Cardiac muscle cell (in vitro differentiated cells and primary cell): ENCODE results near the gene GLDC. TPM values are rescaled to one million over a fixed set of nuclear protein-coding genes. Genes with fewer than 3 reads are reported as not detected.

Experiments
- DNase-seq, 2 donors: peaks; one replicate each; pipeline versions ENCODE4 v3.0.0 to v3.0.0-alpha.2; 2010 to 2017; ENCODE audit warnings: low read depth in 1 of 2, low spot score in 1 of 2
- H3K27ac ChIP-seq: fragments of 200-600 bp; sonication (generic); 2 replicates; pipeline ENCODE4 v1.5.1; 2016
- H3K27me3 ChIP-seq: fragments of 200-600 bp; sonication (generic); 2 replicates; pipeline ENCODE4 v1.6.0; 2016; ENCODE audit warnings: control low read depth
- H3K36me3 ChIP-seq: fragments of 200-600 bp; sonication (generic); 2 replicates; pipeline ENCODE4 v1.5.1; 2016; ENCODE audit warnings: control low read depth
- H3K4me1 ChIP-seq: fragments of 200-600 bp; sonication (generic); 2 replicates; pipeline ENCODE4 v1.8.1; 2017; ENCODE audit warnings: low read depth, mild to moderate bottlenecking, mixed run types
- H3K4me3 ChIP-seq: fragments of 200-600 bp; sonication (generic); 2 replicates; pipeline ENCODE4 v1.5.1; 2016; ENCODE audit warnings: mild to moderate bottlenecking
- H3K9me3 ChIP-seq: fragments of 200-600 bp; sonication (generic); 2 replicates; pipeline ENCODE4 v1.5.1; 2017; ENCODE audit warnings: low read depth, mild to moderate bottlenecking, control low read depth
- polyA plus RNA-seq: library from polyadenylated mRNA; unstranded; fragments of >200 nt; fragmentation: Nextera tagmentation; extraction: Ambion mirVana; gene quantifications from 2 replicates; pipeline ENCODE4 v1.2.1, GENCODE V29; 2016
- total RNA-seq: library from RNA; depleted of rRNA; stranded (reverse); fragments of >200 nt; gene quantifications from 2 replicates; pipeline ENCODE4 v1.2.3, GENCODE V29; 2016
- TF ChIP-seq, protein P1 (sequence below): IDR thresholded peaks from 2 replicates; pipeline ENCODE4 v1.5.1; 2012; ENCODE audit warnings: low read depth, mild to moderate bottlenecking, low read length

GLDC gene
- total and polyA plus RNA-seq, 2 experiments from 2014 or later: 0.98 to 5.9 TPM

GRCh38 chr9:6610073-6610472 is 35.5 kb downstream of the GLDC start:
- TF ChIP-seq, protein P1, sequence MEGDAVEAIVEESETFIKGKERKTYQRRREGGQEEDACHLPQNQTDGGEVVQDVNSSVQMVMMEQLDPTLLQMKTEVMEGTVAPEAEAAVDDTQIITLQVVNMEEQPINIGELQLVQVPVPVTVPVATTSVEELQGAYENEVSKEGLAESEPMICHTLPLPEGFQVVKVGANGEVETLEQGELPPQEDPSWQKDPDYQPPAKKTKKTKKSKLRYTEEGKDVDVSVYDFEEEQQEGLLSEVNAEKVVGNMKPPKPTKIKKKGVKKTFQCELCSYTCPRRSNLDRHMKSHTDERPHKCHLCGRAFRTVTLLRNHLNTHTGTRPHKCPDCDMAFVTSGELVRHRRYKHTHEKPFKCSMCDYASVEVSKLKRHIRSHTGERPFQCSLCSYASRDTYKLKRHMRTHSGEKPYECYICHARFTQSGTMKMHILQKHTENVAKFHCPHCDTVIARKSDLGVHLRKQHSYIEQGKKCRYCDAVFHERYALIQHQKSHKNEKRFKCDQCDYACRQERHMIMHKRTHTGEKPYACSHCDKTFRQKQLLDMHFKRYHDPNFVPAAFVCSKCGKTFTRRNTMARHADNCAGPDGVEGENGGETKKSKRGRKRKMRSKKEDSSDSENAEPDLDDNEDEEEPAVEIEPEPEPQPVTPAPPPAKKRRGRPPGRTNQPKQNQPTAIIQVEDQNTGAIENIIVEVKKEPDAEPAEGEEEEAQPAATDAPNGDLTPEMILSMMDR: no peak
- Histone ChIP-seq H3K27me3 (no peaks in the 10 kb centered on the region), H3K27ac (no peak overlapping the region), H3K4me1 (no peaks in the 10 kb centered on the region), H3K9me3 (no peaks in the 10 kb centered on the region), H3K4me3 (no peak overlapping the region), H3K36me3 (no peaks in the 10 kb centered on the region)
- DNase-seq: no peak

DNA sequence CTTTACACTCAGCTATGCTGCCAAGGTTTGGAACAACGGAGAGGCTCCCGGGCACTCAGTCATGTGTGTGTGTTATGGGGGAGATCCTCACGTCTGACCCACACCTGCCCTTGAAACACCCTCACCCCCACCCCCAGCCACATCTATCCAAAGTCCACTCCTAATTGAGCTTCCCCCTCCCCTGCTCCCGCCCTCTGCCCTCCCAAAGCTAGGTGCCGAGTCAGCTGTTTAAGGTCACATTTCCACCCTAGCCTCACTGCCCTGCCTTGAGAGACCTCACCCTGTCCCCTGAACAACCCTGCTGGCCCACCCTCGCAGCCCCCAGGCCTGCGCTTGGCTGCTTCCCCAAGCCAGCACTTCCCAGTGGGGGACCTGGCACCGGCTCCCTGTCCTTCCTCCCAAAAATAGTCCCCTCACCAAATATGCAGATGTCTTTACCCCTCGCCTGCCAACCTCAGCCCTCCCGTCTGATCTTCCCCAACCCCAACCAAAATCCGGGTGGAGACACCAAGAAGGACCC is 36.0 kb downstream of the GLDC start:
- TF ChIP-seq, protein P1: no peak
- DNase-seq: no peak
- no peak overlapping the region for H3K27ac ChIP-seq
- H3K36me3 ChIP-seq: no peaks in the 10 kb centered on the region
- H3K4me3 ChIP-seq: no peak overlapping the region
- H3K4me1 ChIP-seq: no peaks in the 10 kb centered on the region
- no peaks in the 10 kb centered on the region for H3K9me3 ChIP-seq
- no peaks in the 10 kb centered on the region for H3K27me3 ChIP-seq

DNA sequence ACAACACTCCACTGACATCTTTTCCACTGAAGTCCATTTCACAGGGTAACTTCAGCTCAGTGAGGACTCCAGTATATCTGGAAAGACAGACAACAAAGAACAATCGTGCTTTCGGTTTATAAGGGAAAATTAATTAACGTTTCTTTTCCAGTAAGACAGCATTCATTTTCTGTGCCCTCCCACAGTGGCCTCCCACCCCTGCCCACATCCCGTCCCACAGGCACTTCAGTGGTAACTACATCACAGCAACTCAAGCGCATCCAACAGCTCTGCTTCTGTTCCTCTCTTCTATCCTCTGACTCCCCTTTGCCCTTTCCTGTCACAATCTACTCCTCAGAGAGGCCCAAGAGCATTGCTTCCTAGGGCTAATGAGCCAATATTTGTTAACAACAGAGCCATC is 40.3 kb downstream of the GLDC start:
- Histone ChIP-seq H3K4me3 (no peak overlapping the region), H3K27ac (no peak overlapping the region), H3K4me1 (no peaks in the 10 kb centered on the region), H3K9me3 (no peaks in the 10 kb centered on the region), H3K27me3 (no peaks in the 10 kb centered on the region), H3K36me3 (no peaks in the 10 kb centered on the region)
- DNase-seq: no peak
- TF ChIP-seq, protein P1: no peak

GRCh38 chr9:6600426-6600825 is 45.1 kb downstream of the GLDC start:
- no peak for DNase-seq
- no peaks in the 10 kb centered on the region for H3K9me3 ChIP-seq
- no peaks in the 10 kb centered on the region for H3K27me3 ChIP-seq
- H3K27ac ChIP-seq: no peak overlapping the region
- TF ChIP-seq, protein P1: no peak
- no peak overlapping the region for H3K4me3 ChIP-seq
- no peaks in the 10 kb centered on the region for H3K36me3 ChIP-seq
- H3K4me1 ChIP-seq: no peaks in the 10 kb centered on the region

GRCh38 chr9:6600006-6600405 is 45.5 kb downstream of the GLDC start:
- Histone ChIP-seq H3K9me3 (no peaks in the 10 kb centered on the region), H3K4me1 (no peaks in the 10 kb centered on the region), H3K27ac (no peak overlapping the region), H3K4me3 (no peak overlapping the region), H3K36me3 (no peaks in the 10 kb centered on the region), H3K27me3 (no peaks in the 10 kb centered on the region)
- no peak for DNase-seq
- TF ChIP-seq, protein P1: no peak
